Hematopoietic multipotent progenitor cell (in vitro differentiated cells): ENCODE measurements around the gene MGMT. TPM values are rescaled to one million over a fixed set of nuclear protein-coding genes. Genes with fewer than 3 reads are reported as not detected.

Experiments used
- DNase-seq, 3 donors: peaks; one replicate each; pipeline ENCODE4 v3.0.0-alpha.2; 2011 to 2015; ENCODE audit warnings: low read depth in 2 of 3, low spot score in 2 of 3
- total RNA-seq: library from RNA; depleted of rRNA; stranded (reverse); fragments of >200 nt; gene quantifications from one replicate; pipeline ENCODE4 v1.2.3, GENCODE V29; 2012

Gene MGMT
- total RNA-seq, 1 donor: 36.4 TPM

GRCh38 chr10:129517680-129518057 is 50.6 kb downstream of the MGMT start:
- no peak for DNase-seq

GRCh38 chr10:129518793-129519192 is 51.8 kb downstream of the MGMT start:
- no peak for DNase-seq

GRCh38 chr10:129520440-129521080 is 53.5 kb downstream of the MGMT start:
- no peak for DNase-seq

GRCh38 chr10:129521161-129522025 is 54.4 kb downstream of the MGMT start:
- DNase-seq: no peak

- no peak for DNase-seq
Observed at GRCh38 chr10:129522041-129522585, 55.1 kb downstream of the MGMT start.

- no peak for DNase-seq
Observed at GRCh38 chr10:129523031-129523722, 56.1 kb downstream of the MGMT start.

GRCh38 chr10:129523723-129524316 is 56.8 kb downstream of the MGMT start:
- DNase-seq: no peak

- DNase-seq: no peak
Observed at GRCh38 chr10:129524936-129525335, 57.9 kb downstream of the MGMT start.

GRCh38 chr10:129525401-129525801 is 58.4 kb downstream of the MGMT start:
- DNase-seq: no peak

- DNase-seq: no peak
Observed at GRCh38 chr10:129526943-129527342, 59.9 kb downstream of the MGMT start.

- DNase-seq: no peak
Observed at GRCh38 chr10:129528376-129528978, 61.4 kb downstream of the MGMT start.

GRCh38 chr10:129530581-129530980 is 63.5 kb downstream of the MGMT start:
- DNase-seq: no peak

- DNase-seq: no peak
Observed at GRCh38 chr10:129531195-129531968, 64.3 kb downstream of the MGMT start.

GRCh38 chr10:129531969-129532660 is 65.1 kb downstream of the MGMT start:
- DNase-seq: no peak

GRCh38 chr10:129532838-129533237 is 65.8 kb downstream of the MGMT start:
- DNase-seq: peak in 2 of 3 donors; percentile 66 to 86

GRCh38 chr10:129533281-129533680 is 66.2 kb downstream of the MGMT start:
- no peak for DNase-seq

- no peak for DNase-seq
Observed at GRCh38 chr10:129534826-129535225, 67.8 kb downstream of the MGMT start.

- no peak for DNase-seq
Observed at GRCh38 chr10:129536336-129536735, 69.3 kb downstream of the MGMT start.

- DNase-seq: no peak
Observed at GRCh38 chr10:129537151-129537550, 70.1 kb downstream of the MGMT start.
